Measurements from ENCODE around the gene MYH7B.

Gene MYH7B

DNA sequence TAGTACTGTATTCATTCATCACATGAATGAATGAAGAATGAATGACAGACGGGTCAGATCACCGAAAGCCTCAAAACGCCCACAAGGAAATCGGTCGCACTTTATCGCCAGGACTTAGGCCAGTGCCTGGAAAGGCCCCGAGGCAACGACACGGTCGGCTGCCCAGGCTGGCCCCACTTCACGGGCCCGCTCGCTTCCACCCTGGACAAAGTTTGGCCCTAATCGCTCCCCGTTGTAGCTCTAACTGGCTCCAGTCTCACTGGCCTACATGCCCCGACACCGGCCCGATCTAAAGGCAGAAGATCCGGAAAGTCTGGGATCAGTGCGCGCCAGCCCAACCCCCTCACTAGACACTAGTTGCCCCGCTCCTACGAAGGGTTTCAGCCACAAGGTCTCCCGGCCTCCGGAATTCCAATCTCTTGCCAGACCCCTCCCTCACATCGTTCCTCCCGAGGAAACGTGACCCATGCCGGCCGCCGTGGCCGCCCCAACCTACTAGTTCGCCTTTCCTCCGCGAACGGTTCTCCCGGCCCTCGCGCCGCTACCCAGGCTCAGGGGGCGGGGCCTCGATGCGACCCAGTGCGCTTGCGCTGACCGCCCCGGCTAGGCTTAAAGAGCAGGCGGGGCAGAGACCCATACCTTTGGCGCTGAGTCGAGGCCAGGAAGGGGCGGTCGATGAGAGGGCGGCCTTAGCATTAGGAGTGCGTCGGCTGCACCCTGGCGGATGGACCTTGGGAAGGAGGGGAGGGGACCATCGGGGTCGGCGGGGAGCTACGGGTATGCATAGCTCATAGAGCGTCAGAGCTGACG lies at the start of gene MYH7B, which contains the start of gene GSS:
MYH7B (plus strand) TSS at position 638 of the 810 bp plus-strand sequence. CDS start 22,138 bp downstream, outside the sequence.
GSS (minus strand) TSS at position 576 of the 810 bp plus-strand sequence. CDS start 3,954 bp downstream, outside the sequence.
- DNase-seq (ENCODE audit: low spot score) = peak; percentile 94

- DNase-seq (ENCODE audit: low spot score) = no peak
Observed at GRCh38 chr20:34907616-34908469, 47.8 kb upstream of the MYH7B start.

GRCh38 chr20:34915131-34915530 lies 40.5 kb upstream of the MYH7B start:
- DNase-seq (ENCODE audit: low spot score) = no peak

- DNase-seq (ENCODE audit: low spot score) = no peak
Observed at GRCh38 chr20:34915749-34916455, 39.8 kb upstream of the MYH7B start.

DNA sequence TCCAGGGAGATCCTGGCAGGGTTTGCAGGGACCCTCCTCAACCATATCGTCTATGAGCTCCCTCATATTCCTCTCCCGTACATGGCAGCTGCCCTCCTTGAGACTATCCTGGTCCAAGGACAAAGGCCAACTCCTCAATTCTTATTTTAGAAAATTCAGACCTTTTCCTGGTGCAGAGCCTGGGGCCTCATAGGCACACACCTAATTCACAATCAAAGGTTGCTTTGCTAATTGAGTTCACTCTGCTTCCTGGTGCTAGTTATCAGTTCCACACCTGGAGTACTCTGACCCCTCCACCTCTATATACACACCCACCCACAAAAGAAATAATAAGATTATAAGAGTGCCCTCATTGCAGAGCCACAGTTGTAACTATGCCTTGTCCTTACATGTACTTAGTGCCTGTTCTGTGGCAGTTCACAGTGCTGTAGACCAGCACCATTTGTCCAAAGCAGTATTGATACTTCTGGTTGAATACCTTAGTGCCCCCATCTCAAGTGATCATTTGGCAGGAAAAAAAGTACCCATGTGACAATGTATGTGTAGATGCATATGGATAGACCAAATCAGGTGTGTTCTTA lies 38.8 kb upstream of the MYH7B start:
- DNase-seq (ENCODE audit: low spot score) = no peak

DNA sequence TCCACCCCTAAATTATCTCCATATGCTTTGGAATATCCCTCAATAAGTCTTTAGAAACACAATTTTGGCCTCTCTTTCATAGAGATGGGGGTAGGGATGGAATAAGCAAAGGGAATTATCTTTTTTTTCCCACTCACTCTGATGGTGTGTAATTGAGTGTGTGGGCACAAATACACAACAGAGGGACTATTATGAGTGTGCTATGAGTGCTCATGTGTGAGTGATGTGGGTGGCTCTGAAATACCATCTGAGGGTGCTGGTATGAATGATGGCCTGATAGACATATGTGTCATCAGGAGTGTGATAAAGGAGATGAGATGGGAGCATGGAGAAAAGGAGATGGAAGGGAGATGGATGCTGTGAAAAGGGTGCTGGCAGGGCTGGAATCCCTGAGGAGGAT lies 35.6 kb upstream of the MYH7B start:
- no peak for DNase-seq (ENCODE audit: low spot score)

DNA sequence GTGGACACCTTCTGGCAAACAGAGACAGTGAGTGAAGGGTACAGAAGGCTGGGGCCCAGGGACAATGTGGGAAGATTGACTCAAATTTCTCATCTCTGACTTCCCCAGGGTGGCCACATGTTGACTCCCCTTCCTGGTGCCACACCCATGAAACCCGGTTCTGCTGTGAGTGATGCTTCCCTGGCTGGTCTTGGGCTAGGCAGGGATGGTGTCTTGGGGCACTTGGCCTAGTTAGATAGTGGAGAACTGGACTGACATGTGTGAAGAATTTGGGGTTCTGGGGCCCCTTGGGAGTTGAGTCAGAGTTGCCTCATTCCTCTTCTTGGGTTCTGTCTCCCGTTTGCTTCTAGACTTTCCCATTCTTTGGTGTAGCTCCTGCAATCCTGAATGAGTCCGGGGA lies 34.2 kb upstream of the MYH7B start:
- no peak for DNase-seq (ENCODE audit: low spot score)

DNA sequence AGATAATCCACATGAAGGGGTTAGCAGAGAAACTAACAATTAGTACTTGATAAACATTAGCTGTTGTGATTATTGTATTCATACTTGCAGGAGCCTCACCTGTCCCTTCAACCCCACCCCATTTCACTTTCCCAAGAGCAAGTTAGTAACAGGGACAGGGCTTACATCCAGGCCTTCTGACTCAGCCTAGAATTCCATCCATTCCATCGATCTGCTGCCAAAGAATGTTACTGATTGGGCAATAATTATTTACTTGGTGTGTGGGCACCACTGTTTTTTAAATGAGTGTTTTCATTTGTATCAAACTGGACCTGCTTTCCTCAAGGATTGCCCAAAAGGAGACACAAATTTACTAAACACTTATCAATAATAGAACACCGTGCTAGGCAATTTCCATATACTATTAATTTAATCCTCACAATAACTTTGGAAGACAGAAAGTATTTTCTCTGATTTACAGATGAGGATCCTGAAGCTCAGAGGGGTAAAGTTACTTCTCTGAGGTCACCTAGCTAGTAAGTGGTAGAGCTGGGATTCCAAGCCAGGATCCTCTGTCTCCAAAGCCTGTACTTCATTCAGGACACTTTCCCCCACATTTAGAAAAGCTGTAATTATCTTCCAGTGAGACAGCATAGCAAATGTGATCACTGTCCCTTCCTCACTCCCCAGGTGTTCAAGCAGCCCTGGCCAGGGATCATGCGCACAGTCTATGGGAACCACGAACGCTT lies 32.9 kb upstream of the MYH7B start:
- no peak for DNase-seq (ENCODE audit: low spot score)

- DNase-seq (ENCODE audit: low spot score) = no peak
Observed at GRCh38 chr20:34923414-34923813, 32.3 kb upstream of the MYH7B start.

DNA sequence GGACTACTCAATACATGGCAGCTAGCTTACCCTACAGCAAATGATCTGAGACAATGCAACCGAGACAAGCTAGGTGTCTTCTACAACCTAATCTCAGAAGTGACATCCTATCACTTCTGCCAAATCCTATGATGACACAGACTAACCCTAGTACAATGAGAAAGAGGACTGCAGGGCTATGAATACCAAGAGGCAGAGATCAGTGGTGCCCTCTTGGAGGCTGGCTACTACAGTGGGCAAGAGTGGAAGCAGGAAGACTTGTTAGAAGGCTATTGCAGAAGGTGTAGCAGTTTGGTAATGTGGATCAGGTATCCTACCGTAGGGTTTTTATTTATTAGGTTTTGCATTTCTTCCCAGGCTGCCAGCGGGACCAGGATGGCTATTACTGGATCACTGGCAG lies 30.3 kb upstream of the MYH7B start:
- DNase-seq (ENCODE audit: low spot score) = no peak

- DNase-seq (ENCODE audit: low spot score) = no peak
Observed at GRCh38 chr20:34925981-34926380, 29.7 kb upstream of the MYH7B start.

GRCh38 chr20:34926581-34926980 lies 29.1 kb upstream of the MYH7B start:
- no peak for DNase-seq (ENCODE audit: low spot score)

- DNase-seq (ENCODE audit: low spot score) = no peak
Observed at GRCh38 chr20:34927736-34928135, 27.9 kb upstream of the MYH7B start.

- DNase-seq (ENCODE audit: low spot score) = no peak
Observed at GRCh38 chr20:34928411-34928810, 27.3 kb upstream of the MYH7B start.

GRCh38 chr20:34931771-34932170 lies 23.9 kb upstream of the MYH7B start:
- no peak for DNase-seq (ENCODE audit: low spot score)

DNA sequence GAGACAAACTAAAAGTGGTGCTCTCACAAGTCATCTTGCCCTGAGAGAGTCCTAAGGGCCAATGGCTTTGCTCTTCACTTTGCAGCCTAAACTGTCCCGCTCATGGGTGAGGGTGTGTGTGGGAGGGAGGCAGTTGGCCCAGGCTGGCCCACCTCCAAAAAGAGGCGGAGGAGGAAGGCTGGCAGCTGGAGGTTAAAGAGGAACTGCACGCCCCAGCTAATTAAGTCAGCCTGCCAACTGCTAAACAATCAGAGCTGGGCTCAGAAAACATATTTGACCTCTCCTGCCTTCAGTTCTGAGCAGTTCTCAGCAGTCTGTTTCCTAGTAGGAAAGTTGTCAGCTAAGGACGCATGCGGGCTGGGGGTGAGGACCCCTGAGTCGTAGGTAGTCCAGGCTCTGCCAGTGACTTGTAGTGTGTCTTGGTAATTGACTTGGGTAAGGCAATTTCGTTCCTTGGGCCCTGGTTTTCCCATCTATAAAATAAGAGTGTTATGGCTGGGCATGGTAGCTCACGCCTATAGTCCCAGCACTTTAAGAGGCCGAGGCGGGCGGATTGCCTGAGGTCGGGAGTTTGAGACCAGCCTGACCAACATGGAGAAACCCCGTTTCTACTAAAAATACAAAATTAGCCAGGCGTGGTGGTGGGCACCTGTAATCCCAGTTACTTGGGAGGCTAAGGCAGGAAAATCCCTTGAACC lies 17.1 kb upstream of the MYH7B start:
- no peak for DNase-seq (ENCODE audit: low spot score)

DNA sequence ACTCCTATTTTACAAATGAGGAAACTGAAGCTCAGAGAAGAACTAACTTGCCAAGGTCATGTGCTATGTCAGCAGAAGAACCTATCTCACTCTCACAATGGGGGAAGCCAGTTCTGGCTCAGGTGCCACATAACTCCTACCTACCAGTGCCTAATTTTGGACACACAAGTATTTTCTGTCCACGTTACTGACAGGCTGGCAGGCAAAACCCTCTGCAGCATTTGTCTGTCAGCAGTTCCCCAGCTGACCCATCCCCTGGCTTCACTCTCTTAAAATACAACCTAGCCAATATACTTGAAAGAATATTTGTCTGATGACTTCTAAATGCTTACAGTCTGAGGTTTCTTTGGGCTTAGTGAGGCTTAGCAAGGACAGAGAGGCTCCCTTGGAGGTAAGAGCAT lies 15.6 kb upstream of the MYH7B start:
- no peak for DNase-seq (ENCODE audit: low spot score)

DNA sequence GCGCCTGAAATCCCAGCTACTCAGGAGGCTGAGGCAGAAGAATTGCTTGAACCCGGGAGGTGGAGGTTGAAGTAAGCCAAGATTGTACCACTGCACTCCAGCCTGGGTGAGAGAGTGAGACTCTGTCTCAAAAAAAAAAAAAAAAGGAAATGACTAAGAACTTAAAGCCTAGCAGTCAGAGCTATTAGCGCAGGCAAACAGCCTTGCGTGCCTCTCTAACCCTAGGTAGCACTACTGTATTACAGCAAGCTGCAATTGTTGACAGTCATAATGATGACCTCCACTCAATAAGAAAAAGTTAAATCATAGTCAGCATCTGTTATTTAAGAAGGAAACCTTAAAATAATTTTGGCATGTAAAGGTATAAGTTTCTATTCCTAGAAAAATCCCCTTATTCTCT lies 14.4 kb upstream of the MYH7B start:
- no peak for DNase-seq (ENCODE audit: low spot score)

GRCh38 chr20:34942301-34942700 lies 13.4 kb upstream of the MYH7B start:
- no peak for DNase-seq (ENCODE audit: low spot score)

DNA sequence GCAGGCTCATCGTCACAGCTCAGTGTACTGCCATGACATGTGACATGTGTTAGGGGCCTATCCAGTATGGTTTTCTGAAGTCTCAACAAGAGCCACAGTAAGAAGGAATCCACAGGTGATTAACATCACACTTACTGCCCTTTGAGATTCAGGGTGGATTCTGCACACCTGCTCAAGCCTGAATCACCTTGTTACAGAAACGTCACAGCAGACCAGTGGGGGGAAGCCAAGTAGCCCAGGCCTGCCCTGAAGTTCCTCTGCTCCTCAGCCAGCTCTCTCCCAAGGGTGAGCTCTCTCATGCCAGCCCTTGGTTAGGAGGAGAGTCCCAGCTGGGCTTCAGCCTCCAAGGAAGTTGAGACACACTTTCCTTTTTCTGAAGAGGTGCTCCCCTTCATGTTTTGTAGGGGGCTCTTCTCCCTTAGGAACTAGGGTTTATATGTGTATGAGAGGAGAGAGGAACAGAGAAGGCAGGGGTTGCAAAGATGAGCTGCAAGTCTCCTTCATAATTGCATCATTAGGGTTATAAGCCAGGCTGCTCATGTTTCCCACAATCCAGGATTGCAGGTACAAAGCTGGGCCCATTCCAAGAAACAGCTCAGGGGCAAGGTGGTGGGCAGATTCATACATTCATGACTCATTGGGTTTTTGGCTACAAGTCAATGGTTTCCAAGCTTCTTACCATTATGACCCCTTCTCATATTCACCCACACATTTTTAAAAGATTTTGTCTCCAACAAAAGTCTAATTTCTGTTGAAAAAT lies 11.7 kb upstream of the MYH7B start:
- no peak for DNase-seq (ENCODE audit: low spot score)
